K562 treated with DMSO at 1 percent for 24 hours (cell line): ENCODE results near the gene PSG3. TPM values are rescaled to one million over a fixed set of nuclear protein-coding genes. Genes with fewer than 3 reads are reported as not detected.

Experiments used
- total RNA-seq: library from RNA; unstranded; fragments of 300-600 nt; gene quantifications from 2 replicates; pipeline ENCODE4 v1.2.3, GENCODE V29; 2022; ENCODE audit warnings: low read depth; ENCODE audit not compliant: insufficient read depth

Gene PSG3
- not detected in 2 replicates for total RNA-seq

GRCh38 chr19:42740381-42740780 is at the start of gene PSG3:
Gene PSG3 (minus strand): TSS chr19:42740481. CDS start chr19:42740384, 97 bp downstream.

Other genes with a start within 250 kb of the PSG3 start
- 2.3 and 3.2 TPM in 2 replicates for gene CEACAM1, start 212.0 kb downstream of the PSG3 start, total RNA-seq
- not detected in 2 replicates for gene CEACAM8, start 145.6 kb downstream of the PSG3 start, total RNA-seq
- not detected in 2 replicates for gene PSG8, start 25.2 kb upstream of the PSG3 start, total RNA-seq
- not detected in 2 replicates for gene PSG1, start 139.2 kb upstream of the PSG3 start, total RNA-seq
- not detected in 2 replicates for gene PSG6, start 177.4 kb upstream of the PSG3 start, total RNA-seq
- gene PSG7, start 196.7 kb upstream of the PSG3 start, total RNA-seq: not detected in 2 replicates